NCI-H146 treated with DMSO at 0.1 percent for 48 hours (cell line): Measurements from ENCODE around the gene IGF2.

ENCODE experiments used
- DNase-seq: peaks from one replicate; lab custom pipeline; 2025; ENCODE audit not compliant: unreplicated experiment; lab: John Stamatoyannopoulos, UW

The IGF2 gene

DNA sequence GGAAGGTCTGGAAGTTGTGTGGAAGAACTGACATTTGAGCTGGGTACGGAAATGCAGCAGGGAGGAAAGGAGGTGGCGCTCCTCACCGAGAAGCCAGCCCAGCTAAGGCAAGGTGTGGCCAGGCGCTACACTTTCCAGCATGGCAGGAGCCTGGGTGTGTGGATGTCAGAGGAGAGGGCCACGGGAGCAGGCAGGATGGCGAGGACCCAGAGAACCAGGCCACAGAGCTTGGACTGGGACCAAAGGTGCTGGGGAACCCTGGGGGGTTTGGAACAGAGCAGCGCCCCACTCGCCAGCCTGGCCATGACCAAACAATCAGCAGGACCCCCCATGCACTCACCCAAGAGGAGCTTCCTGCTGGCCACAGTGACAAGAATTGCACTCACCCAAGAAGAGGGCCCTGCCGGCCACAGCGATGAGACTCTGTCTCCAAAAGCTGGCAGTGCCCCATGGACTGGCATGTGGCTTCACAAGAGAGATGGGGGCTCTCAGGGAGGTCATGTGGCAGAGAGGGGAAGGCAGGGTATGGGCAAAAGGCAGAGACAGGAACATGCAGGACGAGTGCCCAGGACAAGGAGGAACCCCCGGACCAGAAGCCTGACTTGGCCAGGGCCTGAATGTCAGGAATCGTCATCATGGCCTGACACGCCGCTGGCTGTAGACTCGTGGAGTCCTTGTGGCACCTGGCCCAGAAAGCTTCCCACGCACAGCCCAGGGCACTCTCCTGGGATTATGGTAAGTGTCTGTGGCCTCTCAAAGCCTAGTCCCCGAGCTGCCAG, 45.4 kb downstream of the IGF2 start:
- no peak for DNase-seq

DNA sequence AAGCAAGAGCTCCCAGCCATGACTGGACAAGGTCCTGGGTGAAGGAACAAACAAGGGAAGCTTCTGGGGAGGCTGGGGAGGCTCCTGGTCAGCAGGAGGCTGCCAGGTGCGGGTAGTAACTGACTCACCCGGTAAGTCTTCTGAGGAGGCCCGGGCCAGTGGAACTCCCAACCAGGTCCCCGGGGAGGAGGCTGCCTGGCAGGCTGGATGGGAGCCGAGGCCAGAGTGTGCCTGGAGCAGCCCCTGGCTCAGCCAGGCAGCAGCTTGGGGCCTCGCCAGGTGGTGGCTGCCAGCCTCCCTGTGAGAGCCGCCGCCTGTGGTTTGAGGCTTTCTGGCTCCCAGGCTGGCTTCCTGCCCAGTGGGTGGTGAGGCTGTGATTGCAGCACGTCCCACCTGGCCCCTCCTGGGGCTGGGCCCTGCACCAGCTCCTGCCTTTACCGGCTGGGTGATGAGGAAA, 46.2 kb downstream of the IGF2 start:
- DNase-seq = no peak

DNA sequence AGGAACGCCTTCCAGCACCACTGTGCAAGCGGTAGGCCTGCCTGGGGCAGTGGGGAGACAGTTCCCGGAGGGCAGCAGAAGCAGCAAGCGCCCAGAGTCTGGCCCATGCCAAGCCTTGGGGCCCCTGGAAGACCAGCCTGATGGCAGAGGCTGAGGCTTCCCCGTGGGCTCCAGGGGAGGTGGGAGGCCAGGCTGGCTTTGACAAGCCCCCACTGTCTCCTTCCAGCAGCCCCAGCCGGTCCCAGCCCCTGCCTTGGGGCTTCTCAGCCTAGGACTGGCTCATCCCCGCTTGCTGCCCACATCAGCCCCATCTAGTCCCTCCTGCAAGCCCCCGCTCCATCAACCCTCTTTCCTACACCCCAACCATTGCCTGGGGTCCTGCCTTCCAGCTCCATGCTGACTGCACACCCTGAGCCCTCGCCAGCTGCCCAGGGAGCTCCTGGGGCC, 46.7 kb downstream of the IGF2 start:
- no peak for DNase-seq

DNA sequence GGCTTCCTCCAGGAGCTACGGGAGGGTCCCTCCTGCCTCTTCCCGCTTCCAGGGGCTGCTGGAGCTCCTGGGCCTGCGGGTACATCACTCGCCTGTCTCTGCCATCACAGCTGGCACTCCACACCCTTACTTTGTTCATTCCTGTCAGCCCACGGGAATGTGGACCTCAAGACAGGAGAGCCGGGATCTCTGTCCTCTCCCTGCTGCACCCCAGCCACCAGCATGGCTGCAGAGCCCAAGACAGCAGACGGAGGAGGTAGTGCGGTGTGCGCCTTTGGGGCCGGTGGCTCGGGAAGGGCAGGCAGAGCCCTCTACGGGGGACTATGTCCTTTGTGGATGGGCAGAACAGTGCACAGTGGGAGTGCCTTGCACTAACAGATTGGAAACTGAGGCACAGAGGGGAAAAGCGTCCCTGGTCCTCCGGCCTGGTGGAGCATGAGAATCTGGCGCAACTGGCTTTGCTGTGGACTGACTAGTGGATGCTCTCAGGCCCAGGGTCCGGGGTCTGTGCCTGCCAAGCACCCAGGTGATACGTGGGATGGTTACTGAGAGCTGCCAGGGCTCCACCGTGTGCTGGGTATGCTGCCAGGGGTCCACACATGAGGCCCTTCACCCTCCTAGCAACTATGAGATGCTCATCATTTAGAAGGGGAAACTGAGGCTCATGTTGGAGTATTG, 47.3 kb downstream of the IGF2 start:
- DNase-seq = no peak

DNA sequence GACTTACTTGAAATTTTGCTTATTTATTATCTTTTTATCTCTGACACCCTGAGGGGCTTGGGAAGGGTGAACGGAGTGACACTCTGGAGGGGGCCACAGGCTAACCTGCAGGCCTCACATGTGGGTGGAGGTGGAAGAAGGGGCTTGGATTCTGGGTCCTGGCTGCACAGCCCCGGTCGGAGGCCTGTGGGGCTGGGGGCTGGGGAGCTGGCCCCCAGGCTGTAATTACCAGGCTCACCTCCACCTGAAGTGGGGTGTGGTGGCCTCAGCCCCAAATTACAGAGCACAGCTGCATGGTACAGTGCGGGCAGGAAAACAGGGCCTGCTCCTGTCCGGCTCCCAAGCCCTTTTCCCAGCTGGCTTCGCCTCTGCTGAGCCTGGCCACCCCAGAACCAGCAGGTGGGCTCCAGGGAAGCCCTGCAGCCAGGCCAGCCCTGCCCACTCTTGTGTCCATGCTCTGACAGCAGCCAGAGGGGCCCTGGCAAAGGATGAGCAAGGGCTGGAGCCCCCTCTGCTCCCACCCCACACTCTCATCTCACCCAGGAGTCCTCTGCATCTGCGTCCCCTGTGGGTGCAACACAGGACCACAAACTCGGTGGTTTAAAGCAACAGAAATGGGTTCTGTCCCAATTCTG, 48.0 kb downstream of the IGF2 start:
- no peak for DNase-seq

DNA sequence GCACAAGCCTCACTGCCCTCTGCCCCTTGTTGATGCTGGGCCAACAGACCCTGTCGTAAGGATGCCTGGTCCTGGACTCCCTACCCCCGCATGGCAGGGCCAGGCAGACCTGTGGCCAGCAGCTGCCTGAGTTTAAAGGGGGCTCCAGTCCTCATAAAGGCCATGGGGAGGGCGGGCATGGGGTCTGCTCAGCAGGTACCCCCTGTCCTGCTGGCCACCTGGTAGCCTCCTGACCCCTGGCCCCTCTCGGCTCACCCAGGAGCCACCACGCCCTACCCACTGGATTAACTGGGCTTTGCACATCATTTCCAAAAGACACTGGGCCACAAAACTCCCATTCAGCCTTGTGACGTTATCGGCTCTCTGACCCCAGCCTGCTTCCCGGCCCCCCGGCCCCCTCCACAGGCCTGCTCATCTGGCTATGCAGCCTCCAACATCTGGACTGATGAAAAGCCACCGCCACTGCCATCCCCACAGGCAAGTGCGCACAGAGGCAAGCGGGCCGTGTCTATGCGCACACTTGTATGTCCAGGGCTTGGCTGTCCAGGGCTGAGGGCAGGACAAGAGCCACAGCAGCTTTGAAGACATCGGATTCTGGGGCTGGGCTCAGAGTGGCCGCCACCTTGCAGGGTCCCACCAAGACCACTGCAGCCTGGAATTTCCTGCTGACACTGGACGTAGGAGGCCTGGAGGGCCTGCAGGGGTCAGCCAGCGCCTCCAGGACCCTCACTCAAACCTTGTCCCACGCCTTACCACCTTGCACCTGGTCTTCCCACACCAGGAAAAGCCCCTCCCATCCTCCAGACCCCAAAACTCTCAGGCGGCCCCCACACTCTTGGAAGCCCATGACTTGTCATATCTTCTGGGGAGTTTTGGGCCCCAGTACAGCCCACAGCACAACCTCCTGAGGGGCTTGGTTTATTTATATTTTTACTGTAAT, 48.7 kb downstream of the IGF2 start:
- no peak for DNase-seq

DNA sequence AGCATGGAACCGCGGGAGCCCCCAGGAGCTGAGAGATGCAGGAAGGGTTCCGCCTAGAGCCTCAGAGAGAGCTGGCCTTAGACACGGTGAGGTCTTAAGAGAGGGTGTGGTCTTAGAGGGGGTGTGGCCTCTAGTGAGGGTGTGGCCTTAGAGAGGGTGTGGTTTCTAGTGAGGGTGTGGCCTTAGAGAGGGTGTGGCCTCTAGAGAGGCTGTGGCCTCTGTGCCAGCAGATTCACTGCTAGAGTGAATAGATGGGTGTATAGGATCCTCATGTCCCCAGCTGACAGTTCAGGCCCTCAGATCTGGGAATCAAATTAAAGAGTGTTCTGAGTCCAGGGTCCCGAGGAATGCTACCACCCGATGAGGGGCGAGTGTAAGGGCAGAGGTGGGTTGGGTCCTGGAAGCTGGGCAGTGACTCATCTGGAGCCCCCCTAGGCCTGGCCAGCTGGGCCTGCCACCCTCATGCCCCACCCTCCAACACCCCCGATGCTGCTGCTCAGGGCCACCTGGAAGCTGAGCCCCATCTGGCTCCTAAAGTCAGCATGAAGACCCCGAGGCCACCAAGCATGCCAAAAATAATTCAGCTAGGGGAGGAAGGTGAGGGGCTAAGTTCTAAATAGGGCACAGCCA, 49.5 kb downstream of the IGF2 start:
- no peak for DNase-seq

DNA sequence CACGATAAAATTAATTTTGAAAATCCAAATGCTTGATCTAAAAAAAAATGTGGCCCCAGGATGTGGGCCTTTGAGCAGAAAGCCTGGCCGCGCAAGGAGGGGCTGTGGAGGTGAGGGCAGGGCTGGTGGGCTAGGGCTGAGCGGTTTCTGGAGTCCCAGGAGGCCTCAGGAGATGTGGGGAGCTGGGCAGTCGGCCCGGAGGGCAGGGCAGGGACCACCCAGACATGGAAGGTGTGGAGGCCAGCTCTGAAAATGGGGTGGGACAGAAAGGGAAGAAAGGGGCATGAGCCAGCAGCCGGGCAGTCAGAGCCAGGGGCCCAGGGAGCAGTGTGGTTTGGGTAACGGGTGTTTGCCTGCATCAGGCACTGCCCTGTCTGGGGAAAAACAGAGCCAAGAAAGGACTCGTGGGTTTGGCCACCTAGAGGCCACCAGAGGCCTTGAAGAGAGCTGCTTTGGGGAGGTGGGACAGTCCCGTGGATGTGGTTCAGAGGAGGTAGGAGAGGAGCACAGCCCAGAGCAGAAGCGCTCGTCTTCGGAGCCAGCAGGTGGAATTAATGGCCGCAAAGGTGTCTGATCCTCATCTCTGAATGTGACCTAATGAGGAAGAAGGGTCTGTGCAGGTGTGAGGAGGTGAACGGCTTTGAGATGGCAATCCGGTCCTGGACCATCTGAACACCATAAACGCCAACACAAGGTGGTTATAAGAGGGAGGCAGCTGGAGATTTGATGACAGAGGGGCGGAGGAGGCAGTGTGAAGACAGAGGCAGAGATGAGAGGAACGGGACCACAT, 50.2 kb downstream of the IGF2 start:
- DNase-seq = no peak

DNA sequence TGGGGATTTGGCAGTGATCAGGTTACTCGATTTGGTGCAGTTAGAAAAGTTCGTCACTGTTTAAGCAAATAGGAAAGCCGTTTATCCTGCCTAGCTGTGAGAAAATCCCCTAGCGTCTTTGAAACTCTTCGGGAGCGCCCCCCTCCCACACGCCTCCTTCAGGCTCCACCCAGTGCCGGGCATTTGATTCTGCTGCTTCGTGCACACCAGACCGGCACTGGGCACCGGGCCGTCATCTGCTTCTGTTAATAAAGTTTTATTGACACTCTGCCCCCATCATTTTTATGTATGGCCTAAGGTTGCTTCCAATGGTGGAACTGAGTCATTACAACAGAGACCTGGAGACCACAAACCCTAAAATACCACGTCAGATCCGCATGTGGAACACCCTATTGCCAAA, 50.9 kb downstream of the IGF2 start:
- DNase-seq = no peak

DNA sequence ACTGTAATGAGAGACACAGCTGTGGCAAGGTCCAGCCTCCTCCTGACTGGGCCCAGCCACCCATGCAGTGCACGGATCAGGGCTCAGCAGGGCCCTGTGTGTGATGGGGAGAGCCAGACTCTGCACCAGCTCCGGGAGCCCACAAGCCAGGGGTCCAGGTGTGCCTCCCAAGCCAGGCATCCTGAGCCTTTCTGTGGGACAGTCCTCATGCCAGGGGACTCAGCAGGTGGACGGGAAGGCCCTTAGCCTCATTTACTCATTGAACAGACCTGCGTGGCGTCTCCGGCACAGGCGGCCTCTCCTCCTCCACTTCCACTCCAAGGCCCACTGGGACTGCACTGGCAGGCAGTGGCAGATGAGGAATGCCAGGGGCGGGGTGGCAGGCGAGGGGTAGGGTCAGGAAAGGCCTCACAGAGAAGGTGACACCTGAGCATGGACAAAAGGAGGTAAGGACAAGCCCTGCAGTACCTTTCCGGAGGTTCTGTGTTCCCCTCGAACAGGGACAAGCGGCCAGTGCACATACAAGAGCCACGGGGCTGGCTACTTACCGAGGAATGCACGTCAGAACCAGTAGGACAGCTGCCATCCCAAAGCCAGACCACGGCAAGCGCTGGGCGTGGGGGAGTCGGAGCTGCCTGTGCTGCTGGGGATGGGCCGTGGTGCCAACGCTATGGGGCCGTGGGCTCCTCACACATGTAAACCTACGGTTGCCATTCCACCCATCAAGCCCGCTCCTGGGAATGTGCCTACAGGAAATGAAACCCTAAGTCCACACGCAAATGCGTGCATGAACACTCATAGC, 52.7 kb downstream of the IGF2 start:
- no peak for DNase-seq

DNA sequence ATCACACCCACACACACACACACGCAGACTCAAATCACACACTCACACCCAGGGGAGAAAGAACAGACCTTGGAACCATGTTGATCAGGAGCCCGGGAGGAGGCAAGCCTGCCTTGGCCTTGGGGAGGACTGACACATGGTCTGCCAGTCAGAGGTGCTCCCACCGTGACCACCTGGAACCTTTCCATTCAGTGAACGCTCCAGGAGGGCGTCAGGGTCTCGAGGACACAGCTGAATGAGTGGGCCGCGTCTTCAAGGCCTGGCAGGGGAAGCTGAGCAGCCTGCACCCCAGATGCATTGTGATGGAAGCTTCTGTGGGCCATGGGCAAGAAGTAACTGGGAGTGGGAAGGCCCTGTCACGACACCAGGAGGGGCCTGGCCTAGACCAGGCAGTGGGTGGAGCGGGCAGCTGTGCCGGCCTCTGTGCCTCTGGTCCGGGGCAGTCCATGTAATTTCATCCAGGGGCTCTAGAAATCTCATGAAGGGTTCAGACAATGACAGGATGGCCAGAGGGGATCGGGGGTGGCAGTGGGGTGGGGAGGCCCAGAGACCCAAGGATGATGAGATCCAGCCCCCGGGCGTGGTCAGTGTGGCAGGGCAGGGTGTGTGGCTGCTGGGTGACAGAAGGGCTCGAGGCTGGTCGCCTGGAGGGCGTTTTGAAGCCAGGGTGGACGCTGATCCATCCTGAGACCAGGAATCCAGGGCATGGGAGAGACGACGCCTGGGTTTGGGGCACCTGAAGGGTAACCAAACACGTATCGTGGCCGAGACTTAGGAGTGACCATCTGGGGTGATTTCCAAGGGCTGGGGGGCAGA, 53.7 kb downstream of the IGF2 start:
- no peak for DNase-seq

DNA sequence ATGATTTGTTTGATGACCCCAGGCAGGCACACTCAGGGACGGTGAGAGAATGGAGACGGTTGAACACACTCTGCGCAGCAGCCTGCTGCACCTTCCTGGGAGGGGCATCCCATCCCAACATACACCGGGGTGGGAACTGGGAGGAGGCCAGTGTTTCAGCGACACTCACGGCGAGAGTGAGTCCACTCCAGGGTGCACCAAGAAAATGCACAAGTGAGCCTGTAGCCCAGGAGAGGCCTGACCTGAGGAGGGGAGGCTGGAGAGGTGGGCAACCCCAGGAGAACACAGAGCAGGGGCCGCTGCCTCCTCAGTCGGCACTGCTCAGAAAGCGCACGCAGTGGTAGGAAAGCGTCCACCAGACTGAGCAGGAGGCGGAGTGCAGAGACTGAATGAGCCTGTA, 54.5 kb downstream of the IGF2 start:
- DNase-seq = no peak
